ENCODE measurements around the gene AKIRIN1. TPM values are rescaled to one million over a fixed set of nuclear protein-coding genes. Genes with fewer than 3 reads are reported as not detected.
"Not testable (repeated sequence)": the region's sequence is repeated elsewhere in the genome, so short reads cannot be mapped to it uniquely, and the experiment has no call there.

The AKIRIN1 gene
- polyA plus RNA-seq, 1 donor from 2014 or later = 75.8 TPM

DNA sequence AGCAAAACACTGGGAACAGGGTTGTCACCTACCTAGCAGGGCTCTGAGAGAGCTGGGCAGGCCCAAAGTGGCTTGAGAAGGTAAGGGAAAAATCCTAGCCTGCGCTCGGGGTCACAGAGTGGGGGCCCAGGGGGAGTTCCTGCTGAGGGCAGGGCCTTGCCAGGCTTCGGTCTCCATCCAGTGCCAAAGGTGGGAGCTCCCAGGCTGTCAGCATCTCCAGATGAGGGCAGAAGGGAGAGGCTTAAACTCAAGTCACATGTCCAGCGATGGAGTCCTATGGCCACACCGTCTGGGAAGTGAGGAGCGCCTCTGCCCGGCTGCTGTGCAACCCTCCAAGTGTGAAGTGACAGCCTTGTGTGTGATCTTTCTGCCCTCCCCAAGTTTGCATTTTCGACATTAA, 23.9 kb downstream of the AKIRIN1 start:
- H3K27me3 Mint-ChIP-seq, H3K4me3 Mint-ChIP-seq, H3K4me1 Mint-ChIP-seq, H3K9me3 Mint-ChIP-seq: not testable (repeated sequence)
- Mint-ChIP-seq H3K27ac (peak overlapping the region in 1 of 3 donors; percentile 8), H3K36me3 (peaks cover 12% of the 10 kb centered on the region)

DNA sequence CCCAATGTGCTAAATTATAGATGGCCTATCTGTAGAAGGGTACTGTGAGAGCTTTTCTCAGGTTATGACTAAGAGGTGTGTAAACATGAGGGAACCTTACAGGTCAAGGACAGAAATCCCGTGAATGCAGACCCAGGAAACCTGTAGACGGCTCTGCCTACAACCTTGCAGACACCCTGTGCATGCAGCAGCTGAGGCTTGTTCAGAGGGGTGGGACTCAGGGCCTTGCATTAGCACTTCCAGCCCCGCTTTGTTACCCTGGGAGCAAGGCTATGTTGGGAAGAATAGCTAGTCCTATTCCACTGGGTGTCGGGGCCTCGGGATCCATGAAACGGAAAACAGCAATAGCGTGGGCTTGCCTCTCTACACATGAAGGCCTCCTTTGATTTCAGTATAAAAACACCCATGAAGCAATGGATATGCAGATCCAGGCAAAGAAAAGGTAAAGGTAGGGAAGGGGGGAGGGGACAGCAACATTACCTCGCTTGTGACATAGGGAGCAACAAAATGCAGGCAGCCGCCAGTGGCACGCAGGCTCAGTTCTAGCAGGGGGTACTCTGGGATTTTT, 25.6 kb downstream of the AKIRIN1 start:
- no peaks in the 10 kb centered on the region for H3K9me3 Mint-ChIP-seq
- H3K27ac Mint-ChIP-seq = no peak overlapping the region
- H3K36me3 Mint-ChIP-seq = peaks cover 12% of the 10 kb centered on the region
- H3K4me3 Mint-ChIP-seq = no peak overlapping the region
- H3K4me1 Mint-ChIP-seq = peaks cover 0 to 2% (median 0%) of the 10 kb centered on the region in 3 donors
- no peaks in the 10 kb centered on the region for H3K27me3 Mint-ChIP-seq

DNA sequence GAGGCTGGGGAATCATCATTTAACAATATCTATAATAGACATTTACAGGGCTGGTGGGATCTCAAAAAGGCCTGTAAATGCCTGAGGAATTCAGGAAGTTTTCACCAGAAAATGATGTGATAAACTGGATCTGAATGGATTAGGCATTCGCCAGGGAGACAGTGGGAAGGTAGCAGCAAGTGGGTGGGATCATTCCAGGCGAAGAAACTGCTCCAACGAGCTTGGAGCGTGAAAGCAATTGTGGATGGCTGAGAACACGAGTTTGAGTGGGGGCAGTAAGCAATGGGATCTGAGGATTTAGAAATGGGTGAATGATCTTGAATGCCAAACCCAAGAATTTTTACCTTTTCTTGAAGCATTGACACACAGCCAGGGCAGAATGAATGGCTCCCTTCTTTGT, 26.2 kb downstream of the AKIRIN1 start:
- peaks cover 0 to 2% (median 0%) of the 10 kb centered on the region in 3 donors for H3K4me1 Mint-ChIP-seq
- peaks cover 7% of the 10 kb centered on the region for H3K36me3 Mint-ChIP-seq
- H3K27me3 Mint-ChIP-seq = no peaks in the 10 kb centered on the region
- H3K4me3 Mint-ChIP-seq = no peak overlapping the region
- H3K27ac Mint-ChIP-seq = no peak overlapping the region
- no peaks in the 10 kb centered on the region for H3K9me3 Mint-ChIP-seq

- not testable (repeated sequence) for H3K27ac Mint-ChIP-seq, H3K4me3 Mint-ChIP-seq, H3K9me3 Mint-ChIP-seq, H3K4me1 Mint-ChIP-seq, H3K27me3 Mint-ChIP-seq, H3K36me3 Mint-ChIP-seq
These were observed 29.4 kb downstream of the AKIRIN1 start for GRCh38 chr1:39020494-39020893.

DNA sequence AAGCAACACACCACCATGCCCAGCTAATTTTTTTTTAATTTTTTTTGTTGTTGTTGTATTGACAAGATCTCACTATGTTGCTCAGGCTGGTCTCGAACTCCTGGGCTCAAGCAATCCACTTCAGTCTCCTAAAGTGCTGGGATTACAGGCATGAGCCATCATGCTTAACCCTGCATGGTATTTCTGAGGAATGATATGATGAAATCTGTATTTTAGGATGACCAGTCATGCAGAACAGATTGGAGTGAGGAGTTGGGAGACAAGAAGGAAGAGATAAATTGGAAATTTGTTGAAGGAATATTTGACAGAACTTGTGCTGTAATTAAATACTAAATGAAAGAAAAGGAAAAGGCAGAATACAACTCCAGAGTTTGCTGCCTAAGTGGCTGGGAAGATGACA, 30.4 kb downstream of the AKIRIN1 start:
- no peaks in the 10 kb centered on the region for H3K9me3 Mint-ChIP-seq
- peaks cover 5 to 6% (median 6%) of the 10 kb centered on the region in 3 donors for H3K4me1 Mint-ChIP-seq
- peak overlapping the region in 1 of 3 donors; percentile 32 for H3K27ac Mint-ChIP-seq
- peak overlapping the region in 1 of 4 donors; percentile 75 for H3K4me3 Mint-ChIP-seq
- no peaks in the 10 kb centered on the region for H3K36me3 Mint-ChIP-seq
- H3K27me3 Mint-ChIP-seq = no peaks in the 10 kb centered on the region

DNA sequence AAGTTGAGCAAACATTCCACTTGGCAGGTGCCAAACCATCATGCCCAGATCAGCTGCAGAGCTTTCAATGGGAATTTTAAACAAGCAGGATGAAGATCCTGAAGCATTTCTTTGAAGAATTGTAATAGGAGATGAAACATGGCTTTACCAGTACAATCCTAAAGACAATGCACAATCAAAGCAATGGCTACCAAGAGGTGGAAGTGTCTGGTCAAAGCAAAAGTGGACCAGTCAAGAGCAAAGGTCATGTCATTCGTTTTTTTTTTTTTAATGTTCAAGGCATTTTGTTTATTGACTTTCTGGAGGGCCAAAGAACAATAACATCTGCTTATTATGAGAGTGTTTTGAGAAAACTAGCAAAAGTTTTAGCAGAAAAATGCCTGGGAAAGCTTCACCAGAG, 32.1 kb downstream of the AKIRIN1 start:
- Mint-ChIP-seq H3K4me1 (peaks cover 7 to 10% (median 8%) of the 10 kb centered on the region in 3 donors), H3K36me3 (no peaks in the 10 kb centered on the region), H3K27ac (no peak overlapping the region), H3K4me3 (peak overlapping the region in 1 of 4 donors; percentile 61), H3K9me3 (no peaks in the 10 kb centered on the region), H3K27me3 (no peaks in the 10 kb centered on the region)

GRCh38 chr1:39026051-39026865, 35.2 kb downstream of the AKIRIN1 start, which contains the start of gene NDUFS5:
Gene NDUFS5 (plus strand): TSS chr1:39026350. CDS start chr1:39028725, 2,375 bp downstream.
- Mint-ChIP-seq H3K27me3 (no peaks in the 10 kb centered on the region), H3K4me3 (peak within 1 kb of the TSS; percentile 95 to 100 (median 96)), H3K4me1 (peaks cover 11 to 17% (median 13%) of the 10 kb centered on the region in 3 donors), H3K36me3 (no peaks in the 10 kb centered on the region), H3K9me3 (no peaks in the 10 kb centered on the region), H3K27ac (peak within 1 kb of the TSS; percentile 88 to 100 (median 96))

GRCh38 chr1:39026866-39027507, 35.9 kb downstream of the AKIRIN1 start:
- no peaks in the 10 kb centered on the region for H3K9me3 Mint-ChIP-seq
- H3K27ac Mint-ChIP-seq = peak overlapping the region; percentile 88 to 100 (median 96)
- peak overlapping the region; percentile 95 to 100 (median 96) for H3K4me3 Mint-ChIP-seq
- H3K4me1 Mint-ChIP-seq = peaks cover 11 to 17% (median 16%) of the 10 kb centered on the region in 3 donors
- peaks cover 3% of the 10 kb centered on the region for H3K36me3 Mint-ChIP-seq
- no peaks in the 10 kb centered on the region for H3K27me3 Mint-ChIP-seq

DNA sequence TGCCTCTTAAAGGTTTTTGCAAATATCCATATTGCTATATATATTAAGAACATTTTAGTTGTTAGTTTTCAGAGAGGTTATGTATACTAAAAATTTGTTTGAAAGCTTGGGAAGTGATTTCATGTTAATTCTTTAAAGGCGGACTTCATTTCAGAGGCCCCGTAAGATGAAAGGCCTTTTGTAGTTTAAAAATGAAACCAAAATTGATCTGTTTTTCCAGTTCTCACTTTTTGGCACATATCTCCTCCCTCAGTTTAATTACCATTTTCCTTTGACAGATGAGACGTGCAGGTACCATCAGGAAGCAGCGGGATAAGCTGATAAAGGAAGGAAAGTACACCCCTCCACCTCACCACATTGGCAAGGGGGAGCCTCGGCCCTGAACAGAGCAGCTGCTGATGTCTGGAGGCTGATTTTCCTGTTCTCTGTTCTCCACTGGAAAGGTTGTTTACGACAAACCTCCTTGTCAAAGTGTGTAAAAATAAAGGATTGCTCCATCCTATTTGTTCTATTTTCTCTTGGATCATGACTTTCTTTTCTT, 43.1 kb downstream of the AKIRIN1 start:
- Mint-ChIP-seq H3K4me1 (peaks cover 1 to 7% (median 6%) of the 10 kb centered on the region in 3 donors), H3K27ac (peak overlapping the region in 1 of 3 donors; percentile 46), H3K4me3 (no peak overlapping the region), H3K36me3 (peaks cover 14% of the 10 kb centered on the region), H3K9me3 (peaks cover 0 to 2% (median 2%) of the 10 kb centered on the region in 3 donors), H3K27me3 (no peaks in the 10 kb centered on the region)

- Mint-ChIP-seq H3K4me3 (no peak overlapping the region), H3K27ac (no peak overlapping the region), H3K27me3 (no peaks in the 10 kb centered on the region), H3K36me3 (peaks cover 14% of the 10 kb centered on the region), H3K4me1 (peaks cover 1 to 6% (median 2%) of the 10 kb centered on the region in 3 donors), H3K9me3 (peaks cover 0 to 2% (median 2%) of the 10 kb centered on the region in 3 donors)
These were observed 45.6 kb downstream of the AKIRIN1 start for GRCh38 chr1:39036678-39037077.

GRCh38 chr1:39043513-39043912, 52.4 kb downstream of the AKIRIN1 start:
- peaks cover 0 to 17% (median 10%) of the 10 kb centered on the region in 3 donors for H3K4me1 Mint-ChIP-seq
- no peaks in the 10 kb centered on the region for H3K27me3 Mint-ChIP-seq
- H3K27ac Mint-ChIP-seq = peak overlapping the region in 1 of 3 donors; percentile 90
- peak overlapping the region in 1 of 4 donors; percentile 45 for H3K4me3 Mint-ChIP-seq
- H3K36me3 Mint-ChIP-seq = peaks cover 14% of the 10 kb centered on the region
- no peaks in the 10 kb centered on the region for H3K9me3 Mint-ChIP-seq

DNA sequence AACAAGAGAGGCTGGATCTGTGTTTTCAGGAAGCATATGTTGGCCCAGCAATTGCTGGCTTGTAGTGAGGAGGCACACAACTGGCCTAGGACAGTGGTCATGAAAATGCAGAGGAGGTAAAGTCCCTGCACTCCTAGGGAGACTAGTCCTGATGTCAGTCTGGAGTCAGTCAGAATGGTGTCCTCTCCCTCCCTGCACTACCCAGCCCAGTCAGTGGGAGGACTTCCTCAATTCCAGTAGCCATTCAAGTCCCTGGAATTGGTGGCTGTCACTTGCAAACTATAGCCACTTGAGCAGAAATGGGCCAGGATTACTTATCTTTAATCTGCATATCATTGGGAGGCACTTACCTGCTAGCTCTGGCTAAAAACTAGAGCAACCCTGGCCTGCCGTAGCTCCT, 53.7 kb downstream of the AKIRIN1 start:
- Mint-ChIP-seq H3K9me3 (no peaks in the 10 kb centered on the region), H3K27me3 (no peaks in the 10 kb centered on the region), H3K36me3 (peaks cover 14% of the 10 kb centered on the region), H3K4me1 (peaks cover 0 to 17% (median 13%) of the 10 kb centered on the region in 3 donors), H3K27ac (peak overlapping the region in 2 of 3 donors; percentile 21 to 75), H3K4me3 (peak overlapping the region in 2 of 4 donors; percentile 20 to 27)

DNA sequence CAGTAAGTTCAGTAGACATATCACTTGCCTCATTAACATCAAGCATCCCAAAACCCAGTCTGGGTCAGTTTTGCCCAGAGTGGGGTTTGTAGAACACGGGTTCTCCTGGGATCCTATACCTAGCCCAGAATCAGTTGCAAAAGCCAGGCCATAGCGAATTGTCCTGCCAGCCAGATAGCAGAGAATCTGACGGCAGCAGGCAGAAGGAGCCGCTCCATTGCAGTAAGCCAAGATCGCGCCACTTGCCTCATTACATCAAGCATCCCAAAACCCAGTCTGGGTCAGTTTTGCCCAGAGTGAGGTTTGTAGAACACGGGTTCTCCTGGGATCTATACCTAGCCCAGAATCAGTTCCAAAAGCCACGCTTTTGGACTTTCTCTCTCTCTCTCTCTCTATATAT, 54.2 kb downstream of the AKIRIN1 start:
- no peaks in the 10 kb centered on the region for H3K9me3 Mint-ChIP-seq
- H3K36me3 Mint-ChIP-seq = peaks cover 15% of the 10 kb centered on the region
- no peak overlapping the region for H3K27ac Mint-ChIP-seq
- H3K4me3 Mint-ChIP-seq = peak overlapping the region in 1 of 4 donors; percentile 37
- no peaks in the 10 kb centered on the region for H3K27me3 Mint-ChIP-seq
- H3K4me1 Mint-ChIP-seq = peaks cover 0 to 17% (median 13%) of the 10 kb centered on the region in 3 donors

DNA sequence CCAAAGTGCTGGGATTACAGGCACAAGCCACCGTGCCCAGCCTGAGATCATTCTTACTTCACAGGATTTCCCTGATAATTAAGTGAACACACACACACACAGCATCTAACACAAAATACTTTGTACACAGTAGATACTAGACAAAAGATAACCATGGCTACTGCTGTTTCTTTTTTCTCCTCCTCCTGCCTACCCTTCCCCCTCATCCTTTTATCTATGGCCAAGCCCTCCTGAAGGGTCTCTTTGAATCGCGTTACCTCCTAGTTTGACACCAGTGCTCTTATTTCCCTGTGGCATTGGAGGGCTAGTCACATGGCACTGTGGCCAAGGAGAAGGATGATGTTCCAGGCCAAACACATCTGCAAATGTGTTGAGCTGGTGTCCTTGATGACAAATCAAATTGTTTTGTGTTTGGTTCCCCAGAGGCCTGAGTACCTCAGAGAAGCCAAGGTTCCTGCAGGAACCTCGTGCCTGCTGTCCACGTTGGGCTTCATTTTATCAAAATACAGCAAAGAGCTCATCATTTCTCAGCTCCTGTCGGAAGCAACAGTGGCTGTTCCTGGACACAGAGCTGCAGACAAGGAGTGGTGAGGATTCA, 55.6 kb downstream of the AKIRIN1 start:
- Mint-ChIP-seq H3K27ac (no peak overlapping the region), H3K4me1 (peaks cover 0 to 17% (median 14%) of the 10 kb centered on the region in 3 donors), H3K36me3 (peaks cover 14% of the 10 kb centered on the region), H3K9me3 (no peaks in the 10 kb centered on the region), H3K4me3 (no peak overlapping the region), H3K27me3 (peaks cover 2% of the 10 kb centered on the region)
